ELF-1 (cell line): Measurements from ENCODE around the gene SCN9A.
A peak's percentile ranks its signal among the peaks of the same experiment; 100 is the strongest.
"Not testable (repeated sequence)": the region's sequence is repeated elsewhere in the genome, so short reads cannot be mapped to it uniquely, and the experiment has no call there.

ENCODE experiments used
- DNase-seq: peaks from one replicate; pipeline ENCODE4 v3.0.0-alpha.2; 2016; ENCODE audit warnings: low read depth, low spot score

Gene SCN9A

GRCh38 chr2:166242309-166242708 lies 133.4 kb downstream of the SCN9A start:
- no peak for DNase-seq

GRCh38 chr2:166240387-166241313 lies 135.1 kb downstream of the SCN9A start:
- DNase-seq, result no peak

GRCh38 chr2:166239548-166239947 lies 136.2 kb downstream of the SCN9A start:
- DNase-seq, result no peak

- no peak for DNase-seq
These were observed 137.6 kb downstream of the SCN9A start for GRCh38 chr2:166238176-166238575.

GRCh38 chr2:166234112-166234846 lies 141.5 kb downstream of the SCN9A start:
- DNase-seq, result no peak

- no peak for DNase-seq
These were observed 142.5 kb downstream of the SCN9A start for GRCh38 chr2:166233244-166233643.

- DNase-seq, result no peak
These were observed 145.0 kb downstream of the SCN9A start for GRCh38 chr2:166230724-166231070.

GRCh38 chr2:166230024-166230723 lies 145.6 kb downstream of the SCN9A start:
- DNase-seq, result no peak

GRCh38 chr2:166229678-166230023 lies 146.1 kb downstream of the SCN9A start:
- no peak for DNase-seq

- no peak for DNase-seq
These were observed 151.5 kb downstream of the SCN9A start for GRCh38 chr2:166224197-166224596.

- DNase-seq, result no peak
These were observed 152.4 kb downstream of the SCN9A start for GRCh38 chr2:166223298-166223697.

GRCh38 chr2:166211079-166211478 lies 164.7 kb downstream of the SCN9A start:
- no peak for DNase-seq

- not testable (repeated sequence) for DNase-seq
These were observed 165.8 kb downstream of the SCN9A start for GRCh38 chr2:166209944-166210343.

- not testable (repeated sequence) for DNase-seq
These were observed 166.4 kb downstream of the SCN9A start for GRCh38 chr2:166209367-166209766.

- DNase-seq, result not testable (repeated sequence)
These were observed 169.6 kb downstream of the SCN9A start for GRCh38 chr2:166206153-166206552.

GRCh38 chr2:166202778-166203177 lies 173.0 kb downstream of the SCN9A start:
- no peak for DNase-seq

- DNase-seq, result no peak
These were observed 178.3 kb downstream of the SCN9A start for GRCh38 chr2:166197446-166197845.

GRCh38 chr2:166193407-166193806 lies 182.3 kb downstream of the SCN9A start:
- DNase-seq, result no peak

- no peak for DNase-seq
These were observed 187.7 kb downstream of the SCN9A start for GRCh38 chr2:166188084-166188483.

- peak; percentile 51 for DNase-seq
These were observed 191.0 kb downstream of the SCN9A start for GRCh38 chr2:166184789-166185188.

GRCh38 chr2:166181813-166182154 lies 194.0 kb downstream of the SCN9A start:
- no peak for DNase-seq
